Right hindlimb (tissue), 1 donor: ENCODE data around the gene RASA3.
"Not testable (repeated sequence)": the region's sequence is repeated elsewhere in the genome, so short reads cannot be mapped to it uniquely, and the experiment has no call there.

Experiments used
- DNase-seq: peaks from one replicate; pipeline ENCODE4 v3.0.0-alpha.2; 2018

Gene RASA3

GRCh38 chr13:114155320-114155719 is 22.9 kb upstream of the RASA3 start:
- DNase-seq, result no peak

GRCh38 chr13:114154476-114154875 is 22.1 kb upstream of the RASA3 start:
- DNase-seq, result no peak

GRCh38 chr13:114153485-114154080 is 21.2 kb upstream of the RASA3 start:
- no peak for DNase-seq

GRCh38 chr13:114152831-114153371 is 20.5 kb upstream of the RASA3 start:
- peak; percentile 44 for DNase-seq

GRCh38 chr13:114152285-114152645 is 19.8 kb upstream of the RASA3 start:
- DNase-seq, result no peak

- DNase-seq, result no peak
These were observed 19.3 kb upstream of the RASA3 start for GRCh38 chr13:114151565-114152284.

- DNase-seq, result peak; percentile 60
These were observed 18.6 kb upstream of the RASA3 start for GRCh38 chr13:114151031-114151430.

- DNase-seq, result no peak
These were observed 17.6 kb upstream of the RASA3 start for GRCh38 chr13:114149774-114150740.

- DNase-seq, result not testable (repeated sequence)
These were observed 16.5 kb upstream of the RASA3 start for GRCh38 chr13:114148886-114149285.

GRCh38 chr13:114148521-114148855 is 16.1 kb upstream of the RASA3 start:
- DNase-seq, result peak; percentile 60

- no peak for DNase-seq
These were observed 15.5 kb upstream of the RASA3 start for GRCh38 chr13:114147803-114148520.

- DNase-seq, result no peak
These were observed 14.2 kb upstream of the RASA3 start for GRCh38 chr13:114146629-114147028.

GRCh38 chr13:114146173-114146572 is 13.8 kb upstream of the RASA3 start:
- no peak for DNase-seq

- no peak for DNase-seq
These were observed 13.3 kb upstream of the RASA3 start for GRCh38 chr13:114145722-114146121.

- DNase-seq, result peak; percentile 11
These were observed 12.8 kb upstream of the RASA3 start for GRCh38 chr13:114145256-114145655.

- DNase-seq, result peak; percentile 18
These were observed 12.3 kb upstream of the RASA3 start for GRCh38 chr13:114144606-114145244.

GRCh38 chr13:114143806-114144605 is 11.6 kb upstream of the RASA3 start:
- peak; percentile 11 for DNase-seq

- peak; percentile 58 for DNase-seq
These were observed 10.4 kb upstream of the RASA3 start for GRCh38 chr13:114142640-114143490.

GRCh38 chr13:114142137-114142550 is 9.7 kb upstream of the RASA3 start:
- DNase-seq, result no peak
